GM21360 (cell line): ENCODE results near the gene FGF18.
"Not testable (repeated sequence)": the region's sequence is repeated elsewhere in the genome, so short reads cannot be mapped to it uniquely, and the experiment has no call there.

Source experiments
- ATAC-seq: cut with Tn5 transposase; IDR thresholded peaks from one replicate; pipeline ENCODE4 v1.9.1; 2021; ENCODE audit warnings: mild to moderate bottlenecking, moderate library complexity; ENCODE audit not compliant: unreplicated experiment

FGF18 gene

DNA sequence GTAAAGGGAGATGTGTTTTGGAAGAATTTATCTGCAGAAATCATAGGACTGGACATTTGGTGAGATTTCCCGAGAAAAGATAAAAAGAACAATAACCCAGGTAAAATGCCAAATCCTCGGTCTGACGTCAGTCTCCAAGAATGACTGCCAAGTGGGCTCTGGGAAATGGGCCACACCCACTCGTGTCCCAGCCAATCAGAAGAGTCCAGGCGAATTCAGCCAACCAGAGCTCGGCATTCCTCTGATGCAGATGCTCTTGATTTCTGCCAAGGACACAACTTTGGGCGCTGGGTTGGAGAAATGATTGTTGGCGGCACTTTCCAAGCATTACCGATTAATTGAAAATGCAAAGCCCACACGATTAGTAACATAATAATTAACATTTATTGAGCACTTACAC is 73.3 kb downstream of the FGF18 start:
- ATAC-seq = no peak

DNA sequence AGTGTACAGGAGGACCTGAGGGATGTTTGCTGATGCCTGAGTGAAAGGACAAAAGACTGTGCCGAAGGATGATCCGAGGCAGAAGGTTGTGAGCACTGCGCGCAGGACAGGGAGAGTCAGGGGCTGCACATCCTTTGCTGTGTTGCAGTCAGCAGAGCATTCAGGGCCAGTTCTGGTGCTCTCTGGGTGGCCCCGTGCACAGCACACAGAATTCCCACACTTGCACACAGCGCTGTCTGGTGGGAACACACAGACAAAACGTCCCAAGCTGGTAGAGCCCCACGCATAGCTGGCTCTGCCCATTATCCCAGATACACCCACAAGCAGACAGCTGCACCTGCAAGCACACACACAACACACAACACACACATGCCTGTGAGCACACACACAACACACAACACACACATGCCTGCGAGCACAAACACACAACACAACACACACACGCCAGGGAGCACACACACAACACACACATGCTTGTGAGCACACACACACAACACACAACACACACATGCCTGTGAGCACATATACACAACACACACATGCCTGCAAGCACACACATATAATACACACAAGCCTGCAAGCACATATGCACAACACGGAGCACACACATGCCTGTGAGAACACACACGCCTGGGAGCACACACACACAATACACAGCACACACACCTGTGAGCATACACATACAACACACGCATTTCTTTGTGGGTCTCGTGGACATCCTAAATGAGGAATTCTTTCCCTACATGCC is 74.4 kb downstream of the FGF18 start:
- ATAC-seq = no peak

DNA sequence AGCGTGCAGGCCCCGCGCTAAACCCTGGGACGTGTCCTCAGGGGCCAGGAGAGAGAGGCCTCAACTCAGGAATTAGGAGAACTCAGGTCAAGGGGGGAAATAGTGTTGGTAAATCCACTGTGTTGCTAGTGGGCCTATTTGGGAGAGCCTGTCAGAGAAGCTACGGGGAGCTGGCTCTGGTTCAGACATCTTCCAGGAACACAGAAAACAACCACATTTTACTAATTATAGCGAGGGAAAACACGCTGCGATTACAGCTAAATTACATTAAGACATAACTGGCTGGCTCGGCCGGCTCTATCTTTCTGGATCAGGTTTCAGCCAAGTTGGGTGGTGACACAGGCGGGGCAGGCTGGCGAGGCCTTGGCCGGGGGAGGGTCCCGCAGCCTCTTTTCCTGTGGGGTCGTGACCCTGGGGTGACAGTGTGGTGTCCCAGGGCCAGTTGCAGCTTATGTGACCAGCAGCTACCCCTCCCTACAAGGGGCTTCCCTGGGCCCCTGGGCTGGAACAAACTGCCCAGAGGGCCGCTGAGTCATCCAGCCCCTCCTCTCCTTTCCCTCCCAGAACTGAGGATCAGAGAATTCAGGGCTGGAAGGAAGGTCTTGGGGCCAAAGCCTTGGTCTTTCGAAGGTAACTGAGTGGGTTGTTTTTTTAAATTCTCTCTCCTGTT is 75.1 kb downstream of the FGF18 start:
- no peak for ATAC-seq

DNA sequence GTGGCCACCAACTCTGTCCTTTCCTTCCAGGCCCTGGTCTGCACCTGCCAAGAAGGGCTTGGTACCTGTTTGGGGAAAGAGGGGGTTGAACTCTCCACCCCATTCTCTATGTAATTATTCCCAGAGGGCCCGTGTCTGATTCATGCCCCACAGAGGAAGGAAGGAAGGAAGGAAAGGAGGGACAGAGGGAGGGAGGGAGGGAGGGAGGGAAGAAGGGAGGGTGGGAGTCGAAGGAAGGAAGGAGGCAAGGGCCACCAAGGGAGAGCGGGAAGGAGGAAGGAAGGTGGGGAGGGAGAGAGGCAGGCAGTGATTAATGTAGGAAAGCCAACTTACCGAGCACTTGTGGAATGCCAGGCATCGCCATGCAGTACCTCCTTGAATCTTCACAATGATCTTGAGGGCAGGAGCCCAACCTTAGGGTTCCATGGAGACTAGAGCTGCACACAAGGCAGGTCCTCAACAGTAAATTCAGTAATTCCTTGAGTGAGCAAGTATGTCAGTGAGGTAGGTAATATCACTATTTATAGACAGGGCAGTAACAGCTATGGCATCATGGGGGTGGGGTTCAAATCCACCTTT is 75.8 kb downstream of the FGF18 start:
- ATAC-seq = no peak

DNA sequence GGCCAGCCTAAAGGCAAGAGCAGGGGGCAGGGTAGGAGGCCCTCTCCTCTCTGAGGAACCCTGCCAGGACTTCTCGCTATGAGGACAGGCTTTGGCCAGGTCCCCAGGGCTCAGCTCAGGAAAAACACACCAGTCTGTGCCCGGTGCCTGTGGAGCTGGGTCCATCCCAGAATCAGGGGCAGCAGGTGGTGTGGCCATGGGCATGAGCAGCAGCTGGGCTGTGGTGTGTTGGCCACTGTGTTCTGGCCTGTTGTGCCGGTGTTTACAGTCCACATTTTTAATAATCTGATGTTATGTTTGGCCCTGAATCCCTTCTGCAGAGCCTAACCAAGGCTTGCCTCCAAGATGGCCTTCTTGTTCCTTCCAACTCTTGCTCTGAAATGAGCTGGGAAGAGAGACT is 77.0 kb downstream of the FGF18 start:
- ATAC-seq = no peak

DNA sequence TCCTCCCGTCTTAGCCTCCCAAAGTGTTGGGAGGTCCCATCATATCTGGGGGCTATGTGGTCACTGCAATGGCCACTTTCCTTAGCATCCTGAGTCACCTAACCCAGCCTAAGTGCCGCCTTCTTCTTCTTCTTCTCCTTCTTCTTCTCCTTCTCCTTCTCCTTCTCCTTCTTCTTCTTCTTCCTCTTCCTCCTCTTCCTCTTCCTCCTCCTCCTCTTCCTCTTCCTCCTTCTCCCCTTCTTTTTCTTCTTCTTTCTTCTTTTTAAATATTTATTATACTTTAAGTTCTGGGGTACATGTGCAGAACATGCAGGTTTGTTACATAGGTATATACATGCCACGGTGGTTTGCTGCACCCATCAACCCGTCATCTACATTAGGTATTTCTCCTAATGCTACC is 78.0 kb downstream of the FGF18 start:
- not testable (repeated sequence) for ATAC-seq

DNA sequence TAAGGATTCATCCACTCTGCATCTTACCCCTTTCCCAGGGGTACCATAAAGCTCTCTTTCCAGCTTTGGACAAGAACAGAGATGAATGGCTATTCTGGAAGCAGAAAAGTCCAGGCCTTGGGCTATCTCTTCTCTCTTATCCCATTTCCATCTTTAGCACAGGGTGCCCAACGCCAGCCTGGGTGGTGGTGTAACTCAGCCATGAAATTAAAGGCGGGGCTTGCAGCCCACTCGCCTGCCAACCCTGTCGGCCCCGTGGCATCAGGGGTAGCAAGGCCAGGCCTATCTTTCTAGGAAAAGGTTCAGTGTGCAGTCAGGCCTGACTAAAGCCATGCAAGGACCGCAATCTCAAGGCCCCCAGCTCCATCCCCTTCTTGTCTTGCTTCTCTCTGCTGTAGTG is 78.7 kb downstream of the FGF18 start:
- ATAC-seq = no peak

DNA sequence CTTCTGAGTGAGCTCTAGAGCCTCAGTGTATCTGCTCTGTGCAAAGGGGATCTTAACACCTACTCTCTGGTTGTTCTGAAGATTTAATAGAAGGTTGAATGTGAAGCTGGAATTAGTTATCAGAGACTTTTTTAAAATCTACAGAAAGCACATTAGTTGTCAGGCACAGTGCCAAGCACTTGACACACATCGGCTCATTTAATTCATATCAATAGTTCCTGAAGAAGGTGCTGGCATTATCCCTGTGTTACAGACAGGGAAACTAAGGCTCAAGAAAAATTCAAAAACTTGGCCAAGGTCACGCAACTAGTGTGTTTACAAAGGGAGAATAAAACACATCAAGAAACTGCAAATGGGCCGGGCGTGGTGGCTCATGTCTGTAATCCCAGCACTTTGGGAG is 80.2 kb downstream of the FGF18 start:
- no peak for ATAC-seq

DNA sequence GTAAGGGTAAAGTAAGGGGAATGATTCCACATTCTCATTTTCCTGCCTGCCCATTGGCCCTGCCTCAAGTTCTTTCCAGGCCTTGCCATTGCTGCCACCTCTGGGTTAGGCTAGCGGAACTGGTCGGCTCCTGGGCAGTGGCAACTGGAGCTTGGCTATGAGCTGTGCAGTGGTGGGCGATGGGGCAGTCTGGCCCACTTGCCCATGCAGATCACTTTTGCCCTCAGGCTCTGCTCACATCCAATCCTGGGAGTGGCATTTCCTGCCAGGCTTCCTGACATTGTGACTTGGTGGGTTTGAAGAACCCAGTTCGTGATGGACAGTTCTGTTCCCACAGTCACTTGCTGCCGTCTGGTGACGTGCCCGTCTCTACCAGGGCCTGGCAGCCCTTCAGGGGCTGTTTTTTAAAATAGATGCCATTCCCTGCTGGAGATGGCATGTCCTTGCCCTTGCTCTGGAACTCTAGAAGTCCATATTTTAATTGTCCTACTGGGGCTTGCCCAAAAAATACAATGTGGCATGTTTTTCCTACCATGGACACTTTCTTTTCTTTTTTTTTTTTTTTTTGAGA is 86.1 kb downstream of the FGF18 start:
- no peak for ATAC-seq

DNA sequence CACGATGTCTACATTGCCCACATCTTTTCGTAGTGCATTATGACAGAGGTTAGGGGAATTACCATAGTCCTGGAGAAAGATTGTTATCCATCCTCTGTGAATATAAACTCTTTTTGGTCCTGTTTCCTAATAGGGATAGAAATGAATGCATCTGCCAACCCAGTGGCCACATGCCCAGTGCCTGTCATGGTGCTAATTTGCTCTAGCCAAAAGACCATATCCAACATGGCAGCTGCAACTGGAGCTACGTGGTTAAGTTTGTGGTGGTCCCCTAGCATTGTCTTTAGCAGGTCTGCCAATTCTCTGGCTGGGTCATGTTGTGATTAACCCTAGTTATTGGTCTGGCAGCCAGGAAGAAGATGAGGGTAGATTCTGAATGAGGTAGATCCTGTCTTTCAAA is 87.5 kb downstream of the FGF18 start:
- ATAC-seq = no peak
